Measurements from ENCODE around the gene HNF1A. TPM values are rescaled to one million over a fixed set of nuclear protein-coding genes. Genes with fewer than 3 reads are reported as not detected.
"Not testable (repeated sequence)": the region's sequence is repeated elsewhere in the genome, so short reads cannot be mapped to it uniquely, and the experiment has no call there.

HNF1A gene
- total RNA-seq: not detected in 2 replicates

- no peak for DNase-seq (ENCODE audit: extremely low read depth, low read depth, low spot score)
These were observed at the start of gene HNF1A for GRCh38 chr12:120978296-120979219. HNF1A (plus strand) TSS chr12:120978543; CDS start chr12:120978769, 226 bp downstream.

GRCh38 chr12:120928864-120929652 is 49.3 kb upstream of the HNF1A start:
- no peak for DNase-seq (ENCODE audit: extremely low read depth, low read depth, low spot score)

- no peak for DNase-seq (ENCODE audit: extremely low read depth, low read depth, low spot score)
These were observed 48.3 kb upstream of the HNF1A start for GRCh38 chr12:120930032-120930431.

GRCh38 chr12:120932058-120932457 is 46.3 kb upstream of the HNF1A start:
- DNase-seq (ENCODE audit: extremely low read depth, low read depth, low spot score): no peak

- no peak for DNase-seq (ENCODE audit: extremely low read depth, low read depth, low spot score)
These were observed 45.3 kb upstream of the HNF1A start for GRCh38 chr12:120932956-120933526.

- DNase-seq (ENCODE audit: extremely low read depth, low read depth, low spot score): no peak
These were observed 44.6 kb upstream of the HNF1A start for GRCh38 chr12:120933786-120934185.

GRCh38 chr12:120936197-120936596 is 42.1 kb upstream of the HNF1A start:
- no peak for DNase-seq (ENCODE audit: extremely low read depth, low read depth, low spot score)

- DNase-seq (ENCODE audit: extremely low read depth, low read depth, low spot score): no peak
These were observed 39.8 kb upstream of the HNF1A start for GRCh38 chr12:120938496-120938895.

GRCh38 chr12:120939523-120939922 is 38.8 kb upstream of the HNF1A start:
- DNase-seq (ENCODE audit: extremely low read depth, low read depth, low spot score): no peak

- no peak for DNase-seq (ENCODE audit: extremely low read depth, low read depth, low spot score)
These were observed 38.3 kb upstream of the HNF1A start for GRCh38 chr12:120940006-120940405.

- no peak for DNase-seq (ENCODE audit: extremely low read depth, low read depth, low spot score)
These were observed 37.5 kb upstream of the HNF1A start for GRCh38 chr12:120940799-120941198.

GRCh38 chr12:120941412-120941811 is 36.9 kb upstream of the HNF1A start:
- no peak for DNase-seq (ENCODE audit: extremely low read depth, low read depth, low spot score)

GRCh38 chr12:120941846-120942405 is 36.4 kb upstream of the HNF1A start:
- DNase-seq (ENCODE audit: extremely low read depth, low read depth, low spot score): no peak

- no peak for DNase-seq (ENCODE audit: extremely low read depth, low read depth, low spot score)
These were observed 34.9 kb upstream of the HNF1A start for GRCh38 chr12:120943482-120943881.

GRCh38 chr12:120944645-120945217 is 33.6 kb upstream of the HNF1A start:
- peak; percentile 10 for DNase-seq (ENCODE audit: extremely low read depth, low read depth, low spot score)

- DNase-seq (ENCODE audit: extremely low read depth, low read depth, low spot score): not testable (repeated sequence)
These were observed 32.8 kb upstream of the HNF1A start for GRCh38 chr12:120945516-120945915.

- not testable (repeated sequence) for DNase-seq (ENCODE audit: extremely low read depth, low read depth, low spot score)
These were observed 28.0 kb upstream of the HNF1A start for GRCh38 chr12:120950260-120950799.

GRCh38 chr12:120950807-120951206 is 27.5 kb upstream of the HNF1A start:
- no peak for DNase-seq (ENCODE audit: extremely low read depth, low read depth, low spot score)

- DNase-seq (ENCODE audit: extremely low read depth, low read depth, low spot score): no peak
These were observed 23.1 kb upstream of the HNF1A start for GRCh38 chr12:120955232-120955631.

- DNase-seq (ENCODE audit: extremely low read depth, low read depth, low spot score): no peak
These were observed 21.6 kb upstream of the HNF1A start for GRCh38 chr12:120956579-120957300.
